GM21515 (cell line): ENCODE measurements around the gene ZNF71.

ENCODE experiments used
- ATAC-seq: cut with Tn5 transposase; IDR thresholded peaks from one replicate; pipeline ENCODE4 v1.9.1; 2021; ENCODE audit not compliant: unreplicated experiment

Gene ZNF71

GRCh38 chr19:56594783-56595547, at the start of gene ZNF71:
Gene ZNF71 (plus strand): TSS chr19:56595302. CDS start chr19:56601559, 6,257 bp downstream.
- ATAC-seq, result peak; percentile 95

- ATAC-seq, result no peak
Observed at GRCh38 chr19:56547535-56547934, 47.6 kb upstream of the ZNF71 start.

GRCh38 chr19:56554272-56554869, 40.7 kb upstream of the ZNF71 start:
- no peak for ATAC-seq

- no peak for ATAC-seq
Observed at GRCh38 chr19:56562766-56563165, 32.3 kb upstream of the ZNF71 start.

- ATAC-seq, result peak; percentile 10
Observed at GRCh38 chr19:56566904-56567273, 28.2 kb upstream of the ZNF71 start.

- peak; percentile 97 for ATAC-seq
Observed at GRCh38 chr19:56567274-56568120, 27.6 kb upstream of the ZNF71 start, which contains the start of gene ZNF470. Gene ZNF470 (plus strand): TSS chr19:56567468. CDS start chr19:56570312, 2,844 bp downstream.

- no peak for ATAC-seq
Observed at GRCh38 chr19:56572589-56572988, 22.5 kb upstream of the ZNF71 start.

GRCh38 chr19:56573914-56574313, 21.2 kb upstream of the ZNF71 start:
- ATAC-seq, result no peak

- no peak for ATAC-seq
Observed at GRCh38 chr19:56577719-56578602, 17.1 kb upstream of the ZNF71 start.

- ATAC-seq, result no peak
Observed at GRCh38 chr19:56594446-56594782, 688 bp upstream of the ZNF71 start.

- ATAC-seq, result no peak
Observed at GRCh38 chr19:56595548-56595899, 422 bp downstream of the ZNF71 start.

GRCh38 chr19:56596676-56597075, 1.6 kb downstream of the ZNF71 start:
- ATAC-seq, result no peak

- ATAC-seq, result no peak
Observed at GRCh38 chr19:56597696-56598095, 2.6 kb downstream of the ZNF71 start.

GRCh38 chr19:56601375-56601774, 6.3 kb downstream of the ZNF71 start:
- ATAC-seq, result no peak

- ATAC-seq, result no peak
Observed at GRCh38 chr19:56603829-56604228, 8.7 kb downstream of the ZNF71 start.

- ATAC-seq, result no peak
Observed at GRCh38 chr19:56608274-56608964, 13.3 kb downstream of the ZNF71 start.

GRCh38 chr19:56611288-56611687, 16.2 kb downstream of the ZNF71 start:
- ATAC-seq, result no peak

GRCh38 chr19:56612737-56613136, 17.6 kb downstream of the ZNF71 start:
- ATAC-seq, result no peak

- ATAC-seq, result no peak
Observed at GRCh38 chr19:56613639-56614038, 18.5 kb downstream of the ZNF71 start.

GRCh38 chr19:56617531-56617930, 22.4 kb downstream of the ZNF71 start:
- no peak for ATAC-seq
